ENCODE measurements around the gene ALG12. TPM values are rescaled to one million over a fixed set of nuclear protein-coding genes. Genes with fewer than 3 reads are reported as not detected.

ALG12 gene
- total RNA-seq, 6 donors from 2014 or later, result 14.2 to 32.5 (median 22.3) TPM

GRCh38 chr22:49934160-49934890 is 16.1 kb upstream of the ALG12 start:
- ATAC-seq (ENCODE audit: low FRiP score in 2 of 2), result peak; percentile 27 to 61

DNA sequence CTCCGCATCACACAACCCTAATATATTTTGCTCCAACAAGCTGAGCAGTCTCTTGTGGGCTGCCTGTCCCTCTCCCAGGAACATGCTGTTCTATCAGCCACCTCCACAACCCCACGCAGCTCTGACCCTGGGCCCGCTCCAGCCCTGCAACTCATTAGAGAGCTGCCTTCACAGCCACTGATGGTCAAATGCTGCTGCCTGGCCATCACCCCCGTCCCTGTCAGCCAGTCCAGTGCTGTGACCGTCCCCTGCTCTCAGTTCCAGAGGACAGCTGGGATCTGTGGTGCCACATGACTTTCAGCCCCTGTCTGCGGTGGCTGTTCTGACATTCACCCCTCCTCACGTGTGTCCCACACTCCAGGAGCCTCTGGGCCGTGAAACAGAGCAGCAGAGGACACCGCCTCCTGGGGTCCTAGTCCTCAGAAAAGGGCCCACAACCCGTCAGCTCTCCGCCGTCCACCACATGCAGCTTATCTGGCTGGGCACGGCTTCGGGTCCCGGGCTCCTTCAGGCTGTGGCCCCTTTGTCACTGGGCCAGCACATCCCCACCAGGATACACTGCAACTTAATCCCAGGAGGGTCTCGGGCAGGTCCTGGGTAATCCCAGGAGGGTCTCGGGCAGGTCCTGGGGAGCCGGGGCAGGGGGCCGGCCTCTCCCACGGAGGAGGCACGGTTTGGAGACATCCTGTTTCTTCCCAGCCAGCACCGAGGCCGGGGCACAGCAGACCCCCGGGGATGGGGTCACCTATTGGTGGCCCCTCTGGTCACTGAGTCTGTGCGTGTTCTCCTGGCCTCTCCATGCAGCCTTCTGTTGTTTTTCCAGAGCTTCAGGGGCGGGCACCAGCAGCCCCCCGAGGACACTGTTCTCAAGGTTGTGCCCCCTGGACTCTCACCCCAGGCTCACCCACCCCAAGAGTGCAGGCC is 15.3 kb upstream of the ALG12 start:
- Histone ChIP-seq H3K27me3 (peaks cover 0 to 6% (median 0%) of the 10 kb centered on the region in 4 donors), H3K4me3 (peak overlapping the region in 3 of 4 donors; percentile 45 to 61 (median 61)), H3K9me3 (no peaks in the 10 kb centered on the region), H3K27ac (peak overlapping the region; percentile 95 to 100 (median 98)), H3K4me1 (peaks cover 69 to 89% (median 77%) of the 10 kb centered on the region in 4 donors), H3K36me3 (no peaks in the 10 kb centered on the region)
- DNase-seq, result peak in 1 of 2 donors; percentile 79
- peak in 2 of 4 donors; percentile 13 to 19 for TF ChIP-seq EP300 (IDR thresholded peaks at IDR 0.05)
- no peak for TF ChIP-seq POLR2A (IDR thresholded peaks at IDR 0.05)
- peak; percentile 38 to 49 for TF ChIP-seq POLR2AphosphoS5 (IDR thresholded peaks at IDR 0.05)
- TF ChIP-seq, protein P1, sequence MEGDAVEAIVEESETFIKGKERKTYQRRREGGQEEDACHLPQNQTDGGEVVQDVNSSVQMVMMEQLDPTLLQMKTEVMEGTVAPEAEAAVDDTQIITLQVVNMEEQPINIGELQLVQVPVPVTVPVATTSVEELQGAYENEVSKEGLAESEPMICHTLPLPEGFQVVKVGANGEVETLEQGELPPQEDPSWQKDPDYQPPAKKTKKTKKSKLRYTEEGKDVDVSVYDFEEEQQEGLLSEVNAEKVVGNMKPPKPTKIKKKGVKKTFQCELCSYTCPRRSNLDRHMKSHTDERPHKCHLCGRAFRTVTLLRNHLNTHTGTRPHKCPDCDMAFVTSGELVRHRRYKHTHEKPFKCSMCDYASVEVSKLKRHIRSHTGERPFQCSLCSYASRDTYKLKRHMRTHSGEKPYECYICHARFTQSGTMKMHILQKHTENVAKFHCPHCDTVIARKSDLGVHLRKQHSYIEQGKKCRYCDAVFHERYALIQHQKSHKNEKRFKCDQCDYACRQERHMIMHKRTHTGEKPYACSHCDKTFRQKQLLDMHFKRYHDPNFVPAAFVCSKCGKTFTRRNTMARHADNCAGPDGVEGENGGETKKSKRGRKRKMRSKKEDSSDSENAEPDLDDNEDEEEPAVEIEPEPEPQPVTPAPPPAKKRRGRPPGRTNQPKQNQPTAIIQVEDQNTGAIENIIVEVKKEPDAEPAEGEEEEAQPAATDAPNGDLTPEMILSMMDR (IDR thresholded peaks at IDR 0.05), result no peak
- ATAC-seq (ENCODE audit: low FRiP score in 2 of 2), result no peak
- WGBS, 2 donors, result 73 to 75% methylated on average over 7 to 23 of the region's 27 CpGs

More at GRCh38 chr22:49934160-49934890, 16.1 kb upstream of the ALG12 start:
- Histone ChIP-seq H3K4me3 (peak overlapping the region; percentile 27 to 61 (median 53)), H3K27me3 (peaks cover 0 to under 1% (median 0%) of the 10 kb centered on the region in 4 donors), H3K27ac (peak overlapping the region; percentile 95 to 100 (median 98)), H3K4me1 (peaks cover 66 to 93% (median 78%) of the 10 kb centered on the region in 4 donors), H3K36me3 (no peaks in the 10 kb centered on the region), H3K9me3 (no peaks in the 10 kb centered on the region)
- DNase-seq, result peak; percentile 89 to 95
- TF ChIP-seq EP300 (IDR thresholded peaks at IDR 0.05) (peak in 2 of 4 donors; percentile 81 to 96), POLR2AphosphoS5 (IDR thresholded peaks at IDR 0.05) (peak; percentile 54 to 89), POLR2A (IDR thresholded peaks at IDR 0.05) (peak in 3 of 4 donors; percentile 16 to 79 (median 55))
- TF ChIP-seq, protein P1 (IDR thresholded peaks at IDR 0.05), result peak in 2 of 6 experiments; percentile 11 to 21
- 23 to 49% methylated on average over 14 to 18 of the region's 24 CpGs for WGBS, 2 donors

GRCh38 chr22:49930596-49931412 is 12.6 kb upstream of the ALG12 start:
- peak overlapping the region; percentile 48 to 97 (median 74) for H3K27ac ChIP-seq
- peaks cover 0 to 7% (median 4%) of the 10 kb centered on the region in 4 donors for H3K36me3 ChIP-seq
- H3K9me3 ChIP-seq, result no peaks in the 10 kb centered on the region
- TF ChIP-seq, protein P1 (IDR thresholded peaks at IDR 0.05), result peak; percentile 72 to 89 (median 78)
- TF ChIP-seq EP300 (IDR thresholded peaks at IDR 0.05) (no peak), POLR2AphosphoS5 (IDR thresholded peaks at IDR 0.05) (peak; percentile 62 to 79), POLR2A (IDR thresholded peaks at IDR 0.05) (peak in 1 of 4 donors; percentile 54)
- DNase-seq (peak in 1 of 2 donors; percentile 92), ATAC-seq (ENCODE audit: low FRiP score in 2 of 2) (peak; percentile 64 to 84)
- H3K27me3 ChIP-seq, result peaks cover 0 to 6% (median 0%) of the 10 kb centered on the region in 4 donors
- H3K4me3 ChIP-seq, result no peak overlapping the region
- H3K4me1 ChIP-seq, result peaks cover 52 to 63% (median 59%) of the 10 kb centered on the region in 4 donors
- 33 to 44% methylated on average over 6 to 14 of the region's 14 CpGs for WGBS, 2 donors

- DNase-seq, result peak in 1 of 2 donors; percentile 82
- peaks cover 52 to 62% (median 59%) of the 10 kb centered on the region in 4 donors for H3K4me1 ChIP-seq
These were observed 11.8 kb upstream of the ALG12 start for GRCh38 chr22:49929994-49930575.

More at GRCh38 chr22:49929994-49930575, 11.8 kb upstream of the ALG12 start:
- 83 to 92% methylated on average over 2 to 14 of the region's 21 CpGs for WGBS, 2 donors
- H3K27me3 ChIP-seq, result peaks cover 0 to 6% (median 0%) of the 10 kb centered on the region in 4 donors
- no peak for ATAC-seq (ENCODE audit: low FRiP score in 2 of 2)
- H3K9me3 ChIP-seq, result no peaks in the 10 kb centered on the region
- TF ChIP-seq EP300 (IDR thresholded peaks at IDR 0.05) (no peak), POLR2AphosphoS5 (IDR thresholded peaks at IDR 0.05) (no peak), POLR2A (IDR thresholded peaks at IDR 0.05) (no peak)
- TF ChIP-seq, protein P1 (IDR thresholded peaks at IDR 0.05), result no peak
- H3K4me3 ChIP-seq, result no peak overlapping the region
- peaks cover 0 to 11% (median 7%) of the 10 kb centered on the region in 4 donors for H3K36me3 ChIP-seq
- H3K27ac ChIP-seq, result peak overlapping the region; percentile 17 to 97 (median 72)
